SJCRH30 (cell line): ENCODE measurements around the gene PPM1N. TPM values are rescaled to one million over a fixed set of nuclear protein-coding genes. Genes with fewer than 3 reads are reported as not detected.

Experiments used
- DNase-seq, 2 experiments: peaks; one replicate each; pipeline ENCODE4 v3.0.0-alpha.2; 2015 to 2020
- H3K27ac ChIP-seq: fragments of 250-450 bp; sonication (Bioruptor Pico); 2 replicates; pipeline ENCODE4 v1.5.1; 2020; ENCODE audit warnings: mild to moderate bottlenecking, moderate library complexity
- H3K27me3 ChIP-seq: fragments of 250-450 bp; sonication (Bioruptor Pico); 2 replicates; pipeline ENCODE4 v1.5.1; 2020; ENCODE audit warnings: mild to moderate bottlenecking, moderate library complexity
- H3K36me3 ChIP-seq: fragments of 250-450 bp; sonication (Bioruptor Pico); 2 replicates; pipeline ENCODE4 v1.5.1; 2020; ENCODE audit warnings: mild to moderate bottlenecking, moderate library complexity
- H3K4me1 ChIP-seq: fragments of 250-450 bp; sonication (Bioruptor Pico); 2 replicates; pipeline ENCODE4 v1.5.1; 2020; ENCODE audit warnings: mild to moderate bottlenecking, moderate library complexity
- H3K4me3 ChIP-seq: fragments of 250-450 bp; sonication (Bioruptor Pico); 2 replicates; pipeline ENCODE4 v1.5.1; 2020; ENCODE audit warnings: mild to moderate bottlenecking, moderate library complexity
- H3K9me3 ChIP-seq: fragments of 250-450 bp; sonication (Bioruptor Pico); replicated peaks from 2 replicates; pipeline ENCODE4 v1.5.1; 2020; ENCODE audit warnings: mild to moderate bottlenecking, moderate library complexity
- total RNA-seq: library from RNA; depleted of rRNA; stranded (reverse); fragments of >200 nt; shearing (Covaris generic); gene quantifications from 2 replicates; pipeline ENCODE4 v1.2.3, GENCODE V29; 2014; rRNA removed

Gene PPM1N, protein sequence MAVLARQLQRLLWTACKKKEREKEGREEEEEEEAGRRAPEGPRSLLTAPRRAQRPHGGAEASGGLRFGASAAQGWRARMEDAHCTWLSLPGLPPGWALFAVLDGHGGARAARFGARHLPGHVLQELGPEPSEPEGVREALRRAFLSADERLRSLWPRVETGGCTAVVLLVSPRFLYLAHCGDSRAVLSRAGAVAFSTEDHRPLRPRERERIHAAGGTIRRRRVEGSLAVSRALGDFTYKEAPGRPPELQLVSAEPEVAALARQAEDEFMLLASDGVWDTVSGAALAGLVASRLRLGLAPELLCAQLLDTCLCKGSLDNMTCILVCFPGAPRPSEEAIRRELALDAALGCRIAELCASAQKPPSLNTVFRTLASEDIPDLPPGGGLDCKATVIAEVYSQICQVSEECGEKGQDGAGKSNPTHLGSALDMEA
- 1.0 and 1.4 TPM in 2 replicates for total RNA-seq

DNA sequence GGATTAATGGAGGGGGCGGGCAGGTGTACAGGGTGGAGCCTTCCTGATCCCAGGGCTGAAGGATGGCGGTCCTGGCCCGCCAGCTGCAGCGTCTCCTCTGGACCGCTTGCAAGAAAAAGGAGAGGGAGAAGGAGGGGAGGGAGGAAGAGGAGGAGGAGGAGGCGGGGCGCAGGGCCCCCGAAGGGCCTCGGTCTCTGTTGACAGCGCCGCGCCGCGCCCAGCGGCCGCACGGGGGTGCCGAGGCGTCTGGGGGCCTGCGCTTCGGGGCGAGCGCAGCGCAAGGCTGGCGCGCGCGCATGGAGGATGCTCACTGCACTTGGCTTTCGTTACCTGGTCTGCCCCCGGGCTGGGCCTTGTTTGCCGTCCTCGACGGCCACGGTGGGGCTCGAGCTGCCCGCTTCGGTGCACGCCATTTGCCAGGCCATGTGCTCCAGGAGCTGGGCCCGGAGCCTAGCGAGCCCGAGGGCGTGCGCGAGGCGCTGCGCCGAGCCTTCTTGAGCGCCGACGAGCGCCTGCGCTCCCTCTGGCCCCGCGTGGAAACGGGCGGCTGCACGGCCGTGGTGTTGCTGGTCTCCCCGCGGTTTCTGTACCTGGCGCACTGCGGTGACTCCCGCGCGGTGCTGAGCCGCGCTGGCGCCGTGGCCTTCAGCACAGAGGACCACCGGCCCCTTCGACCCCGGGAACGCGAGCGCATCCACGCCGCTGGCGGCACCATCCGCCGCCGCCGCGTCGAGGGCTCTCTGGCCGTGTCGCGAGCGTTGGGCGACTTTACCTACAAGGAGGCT, at the start of gene PPM1N:
TSS of gene PPM1N (plus strand) at position 33 of the 785 bp plus-strand sequence. CDS start at position 63, 30 bp downstream.
- no peak for DNase-seq

DNA sequence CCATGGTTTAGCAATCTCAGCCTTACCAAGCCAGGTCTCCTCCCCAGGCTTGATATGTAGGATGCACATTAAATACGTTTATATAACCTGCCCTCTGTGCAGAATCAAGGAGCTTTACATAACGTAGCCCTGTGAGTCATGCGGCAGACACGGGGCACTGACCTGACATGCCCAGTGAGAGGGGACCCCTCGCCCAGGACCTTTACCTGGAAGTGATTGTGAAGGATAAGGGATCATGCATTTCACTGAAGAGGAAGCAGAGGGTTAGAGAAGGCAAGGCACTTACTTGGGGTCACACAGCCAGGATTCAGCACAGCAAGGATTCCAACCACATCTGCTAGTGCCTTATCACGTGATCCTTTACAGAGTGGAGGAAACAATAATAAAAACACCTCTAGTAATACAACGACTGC, 49.4 kb upstream of the PPM1N start:
- DNase-seq: no peak
- Histone ChIP-seq H3K9me3 (no peaks in the 10 kb centered on the region), H3K4me3 (no peak overlapping the region), H3K27ac (no peak overlapping the region), H3K27me3 (no peaks in the 10 kb centered on the region), H3K36me3 (no peaks in the 10 kb centered on the region), H3K4me1 (peaks cover 29% of the 10 kb centered on the region)

More for the DNA sequence above, at the start of gene PPM1N:
- Histone ChIP-seq H3K36me3 (no peaks in the 10 kb centered on the region), H3K4me1 (peaks cover 5% of the 10 kb centered on the region; the same call in 1 of the 2 replicates), H3K27me3 (no peaks in the 10 kb centered on the region), H3K27ac (peak within 1 kb of the TSS; percentile 27; the same call in 1 of the 2 replicates), H3K4me3 (peak within 1 kb of the TSS; percentile 61), H3K9me3 (no peaks in the 10 kb centered on the region)

DNA sequence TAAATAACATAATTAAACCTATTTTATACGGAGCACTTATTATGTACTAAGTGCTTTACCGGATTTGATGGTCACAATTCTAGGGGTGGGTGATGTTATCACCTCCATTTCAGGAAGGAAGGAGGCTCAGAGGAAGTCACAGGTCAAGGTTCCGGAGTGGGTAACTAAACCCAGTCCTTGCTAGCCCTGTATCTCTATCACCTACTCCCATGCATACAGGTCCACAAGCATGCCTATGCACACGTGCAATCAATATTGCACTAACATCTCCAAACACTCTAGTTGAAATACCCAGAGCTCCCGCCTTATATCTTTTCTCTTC, 48.3 kb upstream of the PPM1N start:
- no peaks in the 10 kb centered on the region for H3K27me3 ChIP-seq
- H3K27ac ChIP-seq: no peak overlapping the region; the same call in 1 of the 2 replicates
- peaks cover 32% of the 10 kb centered on the region for H3K4me1 ChIP-seq
- no peaks in the 10 kb centered on the region for H3K36me3 ChIP-seq
- H3K9me3 ChIP-seq: no peaks in the 10 kb centered on the region
- peak overlapping the region; percentile 64 for H3K4me3 ChIP-seq
- DNase-seq: no peak

DNA sequence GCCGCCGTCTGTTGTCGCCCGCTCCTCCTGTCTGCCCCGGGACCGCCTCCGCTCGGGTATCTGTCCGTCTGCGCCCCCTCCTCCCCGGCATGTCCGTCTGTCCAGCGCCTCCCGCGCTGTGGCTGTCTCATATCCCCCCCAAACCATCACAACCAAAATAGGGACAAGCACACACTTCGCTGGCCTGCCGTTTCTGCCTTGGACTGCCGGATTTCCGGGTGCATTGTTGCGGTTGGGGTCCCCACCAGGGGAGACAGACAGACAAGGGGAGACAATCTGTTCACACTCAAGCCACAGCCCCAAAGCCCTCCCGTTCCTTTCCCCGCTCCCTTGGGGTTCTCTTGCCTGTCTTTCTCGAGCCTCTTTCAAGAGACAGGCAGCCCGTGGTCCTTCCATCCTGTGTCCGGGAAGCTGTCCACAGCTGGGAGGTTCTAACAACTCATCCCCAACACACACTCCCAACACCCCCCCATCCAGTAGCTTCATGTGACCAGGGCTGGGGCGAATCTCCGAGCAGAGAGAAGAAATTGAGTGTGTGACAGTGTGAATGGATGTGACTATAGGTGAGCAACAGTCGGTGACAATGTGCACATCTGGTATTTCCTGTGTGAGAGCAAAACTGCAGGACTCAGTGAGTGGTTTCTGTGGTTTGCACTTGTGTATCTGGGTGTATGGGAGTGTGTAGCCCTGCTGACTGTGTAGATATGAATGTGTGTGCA, 47.0 kb upstream of the PPM1N start:
- Histone ChIP-seq H3K27ac (peak overlapping the region; percentile 40; the same call in 1 of the 2 replicates), H3K36me3 (no peaks in the 10 kb centered on the region), H3K27me3 (no peaks in the 10 kb centered on the region), H3K9me3 (no peaks in the 10 kb centered on the region), H3K4me3 (peak overlapping the region; percentile 64), H3K4me1 (peaks cover 38% of the 10 kb centered on the region)
- DNase-seq: peak; percentile 36 to 45

DNA sequence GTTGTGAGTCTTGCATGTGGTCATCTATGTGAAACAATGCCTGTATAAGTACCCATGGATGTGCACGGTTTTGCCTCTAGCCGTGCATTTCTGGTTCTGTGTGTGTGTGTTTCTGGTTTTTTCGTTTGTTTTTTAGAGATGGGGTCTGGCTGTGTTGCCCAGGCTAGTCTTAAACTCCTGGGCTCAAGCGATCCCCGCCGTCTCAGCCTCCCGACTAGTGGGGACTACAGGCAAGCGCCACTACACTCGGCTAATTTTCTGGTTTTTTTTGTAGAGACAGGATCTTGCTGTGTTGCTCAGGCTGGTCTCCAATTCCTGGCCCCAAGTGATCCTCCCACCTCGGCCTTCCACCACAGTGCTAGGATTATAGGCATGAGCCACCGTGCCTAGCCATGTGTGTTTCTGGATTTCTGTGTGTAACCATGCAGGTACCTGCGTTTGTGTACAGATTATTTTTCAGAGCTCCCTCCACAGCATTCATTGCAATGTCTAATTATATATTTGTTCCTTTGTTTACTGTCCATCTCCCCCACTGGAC, 46.3 kb upstream of the PPM1N start:
- no peak for DNase-seq
- no peak overlapping the region; the same call in 1 of the 2 replicates for H3K4me3 ChIP-seq
- H3K27me3 ChIP-seq: no peaks in the 10 kb centered on the region
- no peaks in the 10 kb centered on the region for H3K9me3 ChIP-seq
- H3K4me1 ChIP-seq: peaks cover 41% of the 10 kb centered on the region
- no peaks in the 10 kb centered on the region for H3K36me3 ChIP-seq
- no peak overlapping the region for H3K27ac ChIP-seq

DNA sequence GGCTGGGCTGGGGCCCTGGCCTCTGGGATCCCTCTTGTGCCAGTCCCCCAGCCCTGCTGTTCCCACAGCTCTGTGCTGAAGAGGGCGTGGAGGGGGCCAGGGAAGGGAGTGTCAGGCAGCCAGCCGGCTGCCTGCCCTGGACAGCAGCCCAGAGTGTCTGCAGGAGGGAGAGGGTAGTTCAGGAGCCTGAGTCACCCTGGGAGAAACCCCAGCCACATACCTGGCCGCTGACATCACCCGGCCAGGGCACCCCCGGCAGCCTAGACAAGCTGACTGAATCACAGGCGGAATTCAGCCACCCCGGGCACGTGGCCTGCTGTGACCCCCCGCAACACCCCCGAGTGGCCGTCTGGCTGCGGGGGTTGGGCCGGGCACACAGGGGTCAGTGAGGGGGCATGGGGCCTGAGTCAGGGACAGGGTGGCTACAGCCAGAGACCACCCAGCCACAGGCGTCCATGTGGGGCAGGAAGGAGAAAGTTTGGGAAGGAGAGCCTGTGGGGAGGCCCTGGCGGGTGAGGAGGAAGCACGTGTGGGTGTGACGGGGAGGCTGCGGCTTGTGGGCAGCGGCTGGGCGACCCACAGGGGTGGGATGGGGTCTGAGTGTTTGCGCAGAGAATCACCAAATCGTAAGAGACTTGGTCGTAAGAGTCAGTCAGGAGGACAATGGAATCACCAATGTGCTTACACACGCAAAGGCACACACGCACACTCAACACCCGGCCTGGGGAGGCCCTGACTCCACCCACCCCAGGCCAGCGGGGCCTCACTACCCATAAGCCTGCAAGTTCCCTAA, 42.3 kb upstream of the PPM1N start:
- Histone ChIP-seq H3K4me3 (peak overlapping the region; percentile 11), H3K4me1 (peaks cover 35% of the 10 kb centered on the region), H3K27ac (peak overlapping the region; percentile 91), H3K27me3 (no peaks in the 10 kb centered on the region), H3K9me3 (no peaks in the 10 kb centered on the region), H3K36me3 (no peaks in the 10 kb centered on the region)
- DNase-seq: peak; percentile 98 to 99

DNA sequence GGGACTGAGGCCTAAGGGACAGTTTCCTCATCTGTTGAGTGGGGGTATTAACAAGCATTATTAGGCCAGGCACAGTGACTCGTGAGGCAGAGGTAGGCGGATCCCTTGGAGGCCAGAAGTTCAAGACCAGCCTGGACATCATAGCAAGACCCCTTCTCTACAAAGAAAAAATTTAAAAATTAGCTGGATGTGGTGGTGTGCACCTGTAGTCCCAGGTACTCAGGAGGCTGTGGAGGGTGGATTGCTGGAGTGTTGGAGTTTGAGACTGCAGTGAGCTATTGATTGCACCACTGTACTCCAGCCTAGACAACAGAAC, 41.8 kb upstream of the PPM1N start:
- Histone ChIP-seq H3K27me3 (no peaks in the 10 kb centered on the region), H3K27ac (peak overlapping the region; percentile 91), H3K9me3 (no peaks in the 10 kb centered on the region), H3K36me3 (no peaks in the 10 kb centered on the region), H3K4me3 (no peak overlapping the region; the same call in 1 of the 2 replicates), H3K4me1 (peaks cover 30% of the 10 kb centered on the region)
- DNase-seq: no peak

DNA sequence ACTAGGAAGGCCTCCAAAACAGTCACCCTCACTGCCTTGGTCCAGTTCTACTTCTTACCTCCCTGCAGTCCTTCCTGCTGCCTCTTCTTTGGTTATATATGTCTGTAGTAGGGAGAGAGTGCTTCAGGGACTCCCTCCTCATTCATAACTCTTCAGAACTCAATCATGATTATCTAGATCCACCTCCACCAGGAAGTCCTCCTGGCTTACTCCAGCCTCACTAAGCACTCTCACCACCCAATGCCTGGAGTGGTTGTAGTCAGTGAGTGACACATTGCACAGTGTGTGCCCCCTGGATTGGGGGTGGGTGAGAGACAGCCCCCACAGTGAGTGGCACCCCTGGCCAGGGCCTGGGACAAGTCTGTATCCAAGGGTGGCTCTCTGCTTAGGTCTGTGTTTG, 40.5 kb upstream of the PPM1N start:
- no peak overlapping the region for H3K4me3 ChIP-seq
- no peaks in the 10 kb centered on the region for H3K9me3 ChIP-seq
- DNase-seq: no peak
- H3K36me3 ChIP-seq: no peaks in the 10 kb centered on the region
- H3K27me3 ChIP-seq: 0 out of 2 replicates have a peak, but pooled peaks cover 5% of the 10 kb centered on the region
- H3K27ac ChIP-seq: no peak overlapping the region
- peaks cover 27% of the 10 kb centered on the region for H3K4me1 ChIP-seq

DNA sequence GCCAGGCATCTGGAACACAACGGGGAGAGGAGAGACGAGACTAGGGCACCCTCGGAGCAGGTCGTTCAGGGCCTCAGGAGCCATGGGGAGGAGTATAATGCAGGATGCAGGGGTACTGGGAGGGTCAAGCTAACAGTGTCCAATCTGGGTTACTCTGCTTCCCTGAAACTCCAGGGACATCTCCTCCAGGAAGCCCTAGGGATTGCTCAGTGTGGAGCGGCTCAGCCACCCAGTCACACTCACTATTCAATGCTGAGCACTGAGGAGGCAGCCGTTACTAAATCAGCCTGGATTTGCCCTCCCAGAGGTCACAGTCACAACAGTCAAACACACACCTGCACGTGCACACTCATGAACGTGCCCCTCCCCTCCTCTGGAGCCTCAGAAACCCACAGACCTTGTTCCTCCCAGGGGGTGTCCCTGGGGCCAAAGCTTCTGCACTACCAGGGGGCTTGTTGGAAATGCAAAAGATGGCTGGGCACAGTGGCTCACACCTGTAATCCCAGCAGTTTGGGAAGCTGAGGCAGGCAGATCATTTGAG, 37.4 kb upstream of the PPM1N start:
- H3K4me3 ChIP-seq: no peak overlapping the region
- no peaks in the 10 kb centered on the region for H3K36me3 ChIP-seq
- H3K27ac ChIP-seq: no peak overlapping the region
- peaks cover 4% of the 10 kb centered on the region; the same call in 1 of the 2 replicates for H3K4me1 ChIP-seq
- 0 out of 2 replicates have a peak, but pooled peaks cover 5% of the 10 kb centered on the region for H3K27me3 ChIP-seq
- no peak for DNase-seq
- no peaks in the 10 kb centered on the region for H3K9me3 ChIP-seq

DNA sequence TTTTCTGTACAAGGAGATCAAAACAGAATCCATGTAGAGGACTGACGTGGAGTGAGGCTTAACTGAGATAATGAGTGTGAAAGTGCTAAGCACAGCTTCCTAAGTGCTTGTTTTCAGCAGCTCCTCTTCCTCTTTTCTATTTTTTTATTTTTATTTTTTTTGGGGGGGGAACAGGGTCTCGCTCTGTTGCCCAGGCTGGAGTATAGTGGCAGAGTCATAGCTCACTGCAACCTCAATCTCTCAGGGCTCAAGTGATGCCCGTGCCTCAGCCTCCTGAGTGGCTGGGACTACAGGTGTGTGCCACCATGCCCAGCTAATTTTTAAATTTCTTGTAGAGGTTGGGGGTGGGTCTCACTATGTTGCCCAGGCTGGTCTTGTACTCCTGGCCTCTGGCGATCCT, 36.1 kb upstream of the PPM1N start:
- DNase-seq: no peak
- Histone ChIP-seq H3K36me3 (no peaks in the 10 kb centered on the region), H3K27me3 (0 out of 2 replicates have a peak, but pooled peaks cover 5% of the 10 kb centered on the region), H3K4me1 (no peaks in the 10 kb centered on the region), H3K4me3 (no peak overlapping the region), H3K9me3 (no peaks in the 10 kb centered on the region), H3K27ac (no peak overlapping the region)

DNA sequence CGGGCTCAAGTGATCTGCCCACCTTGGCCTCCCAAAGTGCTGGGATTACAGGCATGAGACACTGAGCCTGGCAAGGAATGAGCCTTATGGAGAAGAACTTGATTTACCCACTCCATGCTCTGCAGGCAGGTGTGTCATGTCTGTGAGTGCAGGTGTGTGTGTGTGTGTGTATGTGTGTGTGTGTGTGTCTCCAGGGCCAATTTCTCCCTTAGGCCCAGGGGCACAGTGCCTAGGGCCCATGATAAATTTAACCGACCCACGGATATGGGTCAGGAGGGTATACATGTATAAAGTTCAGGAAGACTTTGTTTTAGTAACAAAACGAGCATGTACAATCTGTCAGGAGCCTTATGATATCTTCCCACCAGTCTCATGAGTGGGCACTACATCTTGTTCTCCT, 35.0 kb upstream of the PPM1N start:
- Histone ChIP-seq H3K4me3 (no peak overlapping the region), H3K9me3 (no peaks in the 10 kb centered on the region), H3K27me3 (0 out of 2 replicates have a peak, but pooled peaks cover 5% of the 10 kb centered on the region), H3K36me3 (no peaks in the 10 kb centered on the region), H3K27ac (no peak overlapping the region), H3K4me1 (peaks cover 3% of the 10 kb centered on the region; the same call in 1 of the 2 replicates)
- DNase-seq: no peak

DNA sequence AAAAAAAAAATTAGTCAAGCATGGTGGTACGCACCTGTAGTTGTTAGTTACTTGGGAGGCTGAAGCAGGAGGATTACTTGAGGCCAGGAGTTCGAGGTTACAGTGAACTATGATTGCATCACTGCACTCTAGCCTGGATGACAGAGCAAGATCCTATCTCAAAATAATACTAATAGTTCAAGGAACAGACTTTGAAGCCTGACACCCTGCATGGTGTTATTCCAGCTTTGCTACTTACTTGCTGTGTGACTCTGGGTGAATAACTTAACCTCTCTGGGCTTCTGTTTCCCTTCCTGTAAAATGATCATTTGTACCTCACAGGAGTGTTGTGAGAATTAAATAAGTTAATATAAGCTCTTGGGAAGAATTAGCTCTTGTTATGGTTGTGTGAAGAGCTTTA, 34.0 kb upstream of the PPM1N start:
- peaks cover 6% of the 10 kb centered on the region; the same call in 1 of the 2 replicates for H3K4me1 ChIP-seq
- 0 out of 2 replicates have a peak, but pooled peaks cover 5% of the 10 kb centered on the region for H3K27me3 ChIP-seq
- no peak overlapping the region for H3K4me3 ChIP-seq
- no peaks in the 10 kb centered on the region for H3K9me3 ChIP-seq
- H3K36me3 ChIP-seq: no peaks in the 10 kb centered on the region
- DNase-seq: no peak
- H3K27ac ChIP-seq: no peak overlapping the region

DNA sequence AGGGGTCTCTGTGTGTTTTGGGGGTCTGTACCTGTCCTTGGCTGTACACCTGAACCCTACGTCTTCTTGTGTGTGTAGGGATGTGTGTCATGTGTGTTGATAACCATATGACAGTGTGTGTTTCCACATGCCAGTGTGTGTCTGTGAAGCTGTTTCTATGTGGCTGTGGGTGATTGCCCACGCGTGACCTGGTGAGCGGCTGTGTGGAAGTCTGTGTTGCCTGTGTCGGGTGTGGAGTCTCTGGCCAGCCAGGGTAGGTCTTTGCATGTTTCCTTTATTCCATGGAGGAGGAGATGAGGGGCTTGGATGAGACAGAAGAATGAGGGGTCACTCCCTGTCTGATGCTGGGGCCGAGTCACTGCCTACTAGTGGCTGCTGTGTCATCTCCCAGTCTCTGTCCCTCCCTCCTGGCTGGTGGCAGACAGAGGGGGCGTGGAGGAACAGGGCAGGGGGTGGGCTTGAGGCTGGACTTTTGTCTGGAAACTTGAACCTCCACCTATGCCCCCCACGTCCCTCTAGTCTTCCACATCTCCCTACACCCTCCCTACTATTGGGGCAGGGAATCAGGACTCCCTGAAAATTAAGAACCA, 33.3 kb upstream of the PPM1N start:
- DNase-seq: no peak
- Histone ChIP-seq H3K4me3 (no peak overlapping the region), H3K36me3 (no peaks in the 10 kb centered on the region), H3K27ac (no peak overlapping the region), H3K9me3 (no peaks in the 10 kb centered on the region), H3K27me3 (0 out of 2 replicates have a peak, but pooled peaks cover 5% of the 10 kb centered on the region), H3K4me1 (peaks cover 7% of the 10 kb centered on the region; the same call in 1 of the 2 replicates)
